GM19455 (cell line): Measurements from ENCODE around the gene IER2.
"Not testable (repeated sequence)": the region's sequence is repeated elsewhere in the genome, so short reads cannot be mapped to it uniquely, and the experiment has no call there.

Experiments used
- ATAC-seq: cut with Tn5 transposase; IDR thresholded peaks from one replicate; pipeline ENCODE4 v1.9.1; 2021; ENCODE audit not compliant: unreplicated experiment

IER2 gene

GRCh38 chr19:13190781-13191540, 40.8 kb downstream of the IER2 start:
- ATAC-seq, result no peak

- no peak for ATAC-seq
Measured at GRCh38 chr19:13195678-13196077, 45.5 kb downstream of the IER2 start.

- ATAC-seq, result no peak
Measured at GRCh38 chr19:13198634-13199033, 48.4 kb downstream of the IER2 start.

- ATAC-seq, result not testable (repeated sequence)
Measured at GRCh38 chr19:13202112-13202511, 51.9 kb downstream of the IER2 start.
